Mesodermal cell (in vitro differentiated cells): ENCODE results near the gene AQP2. TPM values are rescaled to one million over a fixed set of nuclear protein-coding genes. Genes with fewer than 3 reads are reported as not detected.

Experiments used
- H3K27ac ChIP-seq: 2 replicates; pipeline ENCODE4 v1.7.0; 2013; ENCODE audit warnings: mild to moderate bottlenecking, low read depth, low read length, moderate library complexity; ENCODE audit not compliant: severe bottlenecking
- H3K36me3 ChIP-seq: 2 replicates; pipeline ENCODE4 v1.7.1; 2013; ENCODE audit warnings: mild to moderate bottlenecking, low read length, moderate library complexity; ENCODE audit not compliant: control insufficient read depth, insufficient read depth
- H3K4me1 ChIP-seq: one replicate; pipeline ENCODE4 v1.7.1; 2013; ENCODE audit warnings: mild to moderate bottlenecking, low read length; ENCODE audit not compliant: insufficient read depth, control insufficient read depth, poor library complexity, severe bottlenecking
- H3K4me3 ChIP-seq: 2 replicates; pipeline ENCODE4 v1.7.0; 2013; ENCODE audit warnings: low read length, control low read depth, mild to moderate bottlenecking; ENCODE audit not compliant: insufficient read depth, poor library complexity, severe bottlenecking; ENCODE audit errors: extremely low read depth
- H3K9me3 ChIP-seq: 2 replicates; pipeline ENCODE4 v1.7.1; 2013; ENCODE audit warnings: mild to moderate bottlenecking, low read length, moderate library complexity; ENCODE audit not compliant: control insufficient read depth
- WGBS, 2 experiments: methylation state at CpG; one replicate each; pipeline ENCODE4 v1.1.5; 2013; ENCODE audit warnings: missing lambda C conversion rate in 2 of 2; ENCODE audit not compliant: insufficient coverage in 2 of 2; 5-methylcytosine and 5-hydroxymethylcytosine counted together
- polyA plus RNA-seq, 2 experiments: library from polyadenylated mRNA; stranded (reverse); fragments of 50-300 nt; gene quantifications; one replicate each; pipeline ENCODE4 v1.2.3, GENCODE V29; 2013

AQP2 gene
- not detected for polyA plus RNA-seq (2013, experiment 1 of 2)
- polyA plus RNA-seq (2013, experiment 2 of 2): not detected

GRCh38 chr12:49950273-49951251, at the start of gene AQP2:
AQP2 (plus strand) TSS chr12:49950737; CDS start chr12:49950831, 94 bp downstream.
- 91 to 93% methylated on average over 25 to 31 of the region's 32 CpGs for WGBS, 2 experiments
- Histone ChIP-seq H3K27ac (no peak within 1 kb of the TSS), H3K36me3 (no peaks in the 10 kb centered on the region), H3K4me1 (peaks cover 6% of the 10 kb centered on the region), H3K4me3 (no peak within 1 kb of the TSS), H3K9me3 (no peaks in the 10 kb centered on the region)

GRCh38 chr12:49901026-49901425, 49.5 kb upstream of the AQP2 start:
- no peak overlapping the region for H3K27ac ChIP-seq
- H3K9me3 ChIP-seq: no peaks in the 10 kb centered on the region
- no peaks in the 10 kb centered on the region for H3K4me1 ChIP-seq
- no peak overlapping the region for H3K4me3 ChIP-seq
- H3K36me3 ChIP-seq: no peaks in the 10 kb centered on the region
- WGBS, 2 experiments: 96% methylated on average over 4 of the region's 4 CpGs; no CpG with 5 or more reads in 1 of the 2 experiments

GRCh38 chr12:49901986-49902385, 48.6 kb upstream of the AQP2 start:
- no peaks in the 10 kb centered on the region for H3K9me3 ChIP-seq
- 89% methylated on average over 3 to 4 of the region's 5 CpGs for WGBS, 2 experiments
- H3K4me1 ChIP-seq: no peaks in the 10 kb centered on the region

GRCh38 chr12:49902399-49903350, 47.9 kb upstream of the AQP2 start:
- H3K4me1 ChIP-seq: no peaks in the 10 kb centered on the region
- H3K36me3 ChIP-seq: no peaks in the 10 kb centered on the region
- 87 to 92% methylated on average over 9 to 12 of the region's 16 CpGs for WGBS, 2 experiments
- no peak overlapping the region for H3K27ac ChIP-seq
- H3K4me3 ChIP-seq: no peak overlapping the region
- no peaks in the 10 kb centered on the region for H3K9me3 ChIP-seq

More at GRCh38 chr12:49901986-49902385, 48.6 kb upstream of the AQP2 start:
- Histone ChIP-seq H3K36me3 (no peaks in the 10 kb centered on the region), H3K4me3 (no peak overlapping the region), H3K27ac (no peak overlapping the region)

GRCh38 chr12:49903351-49903699, 47.2 kb upstream of the AQP2 start:
- Histone ChIP-seq H3K4me3 (no peak overlapping the region), H3K27ac (no peak overlapping the region)
- WGBS, 2 experiments: 80 to 83% methylated on average over 8 of the region's 12 CpGs

GRCh38 chr12:49903700-49904423, 46.7 kb upstream of the AQP2 start, which contains the start of gene FAIM2:
FAIM2 (minus strand) TSS chr12:49903900; CDS start chr12:49903792, 108 bp downstream.
- Histone ChIP-seq H3K36me3 (no peaks in the 10 kb centered on the region), H3K27ac (no peak within 1 kb of the TSS), H3K4me1 (no peaks in the 10 kb centered on the region), H3K4me3 (no peak within 1 kb of the TSS), H3K9me3 (no peaks in the 10 kb centered on the region)
- WGBS, 2 experiments: 5 to 21% methylated on average over 9 to 24 of the region's 56 CpGs

More at GRCh38 chr12:49903351-49903699, 47.2 kb upstream of the AQP2 start:
- no peaks in the 10 kb centered on the region for H3K4me1 ChIP-seq
- no peaks in the 10 kb centered on the region for H3K9me3 ChIP-seq
- H3K36me3 ChIP-seq: no peaks in the 10 kb centered on the region

- Histone ChIP-seq H3K9me3 (no peaks in the 10 kb centered on the region), H3K36me3 (no peaks in the 10 kb centered on the region), H3K27ac (no peak overlapping the region), H3K4me1 (no peaks in the 10 kb centered on the region), H3K4me3 (no peak overlapping the region)
- WGBS, 2 experiments: 89 to 92% methylated on average over 9 to 11 of the region's 11 CpGs
Observed at GRCh38 chr12:49904601-49905000, 45.9 kb upstream of the AQP2 start.

- Histone ChIP-seq H3K27ac (no peak overlapping the region), H3K36me3 (no peaks in the 10 kb centered on the region), H3K9me3 (no peaks in the 10 kb centered on the region), H3K4me3 (no peak overlapping the region), H3K4me1 (no peaks in the 10 kb centered on the region)
- 89 to 92% methylated on average over 3 to 4 of the region's 7 CpGs for WGBS, 2 experiments
Observed at GRCh38 chr12:49905718-49906314, 44.7 kb upstream of the AQP2 start.

GRCh38 chr12:49907352-49907751, 43.2 kb upstream of the AQP2 start:
- no peaks in the 10 kb centered on the region for H3K9me3 ChIP-seq
- no peaks in the 10 kb centered on the region for H3K36me3 ChIP-seq
- WGBS, 2 experiments: 83 to 86% methylated on average over 1 of the region's 1 CpG
- H3K4me1 ChIP-seq: no peaks in the 10 kb centered on the region
- H3K4me3 ChIP-seq: no peak overlapping the region
- H3K27ac ChIP-seq: no peak overlapping the region
